ENCODE results near the gene KCNE4.
A peak's percentile ranks its signal among the peaks of the same experiment; 100 is the strongest.

The KCNE4 gene

DNA sequence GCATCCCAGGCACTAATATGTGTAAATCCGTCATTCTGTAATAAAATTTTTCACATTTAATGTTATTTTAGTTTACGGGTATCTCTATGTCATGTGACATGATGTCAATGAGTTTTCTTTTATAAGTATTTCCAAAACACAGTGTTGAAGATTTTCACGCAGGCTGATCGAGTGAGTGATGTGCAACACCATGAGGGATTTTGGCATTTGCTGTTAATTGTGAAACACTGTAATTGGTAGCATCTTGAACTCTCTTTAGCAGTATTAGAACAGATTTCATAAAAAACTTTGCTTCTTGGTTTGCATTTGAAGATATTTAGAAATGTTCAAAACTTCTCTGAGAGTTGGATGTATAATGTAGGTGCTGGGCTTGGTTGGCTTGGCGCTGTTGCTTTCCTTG, 35.5 kb downstream of the KCNE4 start:
- no peak for DNase-seq (ENCODE audit: low spot score)

DNA sequence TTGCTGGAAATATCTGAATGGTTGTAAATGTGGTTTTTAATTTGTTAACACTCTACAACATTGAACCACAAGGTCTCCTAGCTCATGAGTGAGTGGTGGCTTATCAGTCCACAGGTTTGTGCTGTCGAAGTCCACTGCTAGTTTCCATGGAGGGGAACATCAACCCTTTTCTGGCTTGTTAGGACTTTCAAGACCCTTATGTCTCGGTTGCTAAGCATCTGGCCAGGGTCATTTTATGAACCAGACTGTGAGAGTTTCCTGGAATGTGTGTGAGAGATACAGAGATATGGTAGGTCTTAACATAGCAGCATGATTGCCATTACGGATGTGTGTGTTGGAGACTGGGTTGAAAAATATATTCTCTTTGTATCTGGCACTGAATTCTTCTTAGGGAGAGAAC, 36.9 kb downstream of the KCNE4 start:
- no peak for DNase-seq (ENCODE audit: low spot score)

DNA sequence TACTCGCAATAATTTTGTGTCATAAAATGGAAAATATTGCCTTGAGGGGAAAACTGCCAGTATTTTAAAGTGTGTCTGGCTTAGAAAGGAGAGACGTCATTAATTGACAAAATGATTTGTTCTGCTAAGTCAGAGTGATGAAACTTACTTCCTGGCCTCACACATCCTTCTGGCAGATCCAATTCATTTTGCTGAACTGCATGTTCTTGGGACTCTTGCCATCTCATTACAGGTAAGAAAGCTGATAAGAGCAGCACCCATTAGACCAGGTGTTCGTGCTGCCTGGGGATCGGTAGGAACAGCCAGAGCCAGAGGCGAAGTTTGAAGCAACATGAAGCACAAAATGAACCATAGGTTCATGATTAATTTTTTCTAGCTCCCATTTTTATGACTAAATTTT, 38.0 kb downstream of the KCNE4 start:
- no peak for DNase-seq (ENCODE audit: low spot score)

DNA sequence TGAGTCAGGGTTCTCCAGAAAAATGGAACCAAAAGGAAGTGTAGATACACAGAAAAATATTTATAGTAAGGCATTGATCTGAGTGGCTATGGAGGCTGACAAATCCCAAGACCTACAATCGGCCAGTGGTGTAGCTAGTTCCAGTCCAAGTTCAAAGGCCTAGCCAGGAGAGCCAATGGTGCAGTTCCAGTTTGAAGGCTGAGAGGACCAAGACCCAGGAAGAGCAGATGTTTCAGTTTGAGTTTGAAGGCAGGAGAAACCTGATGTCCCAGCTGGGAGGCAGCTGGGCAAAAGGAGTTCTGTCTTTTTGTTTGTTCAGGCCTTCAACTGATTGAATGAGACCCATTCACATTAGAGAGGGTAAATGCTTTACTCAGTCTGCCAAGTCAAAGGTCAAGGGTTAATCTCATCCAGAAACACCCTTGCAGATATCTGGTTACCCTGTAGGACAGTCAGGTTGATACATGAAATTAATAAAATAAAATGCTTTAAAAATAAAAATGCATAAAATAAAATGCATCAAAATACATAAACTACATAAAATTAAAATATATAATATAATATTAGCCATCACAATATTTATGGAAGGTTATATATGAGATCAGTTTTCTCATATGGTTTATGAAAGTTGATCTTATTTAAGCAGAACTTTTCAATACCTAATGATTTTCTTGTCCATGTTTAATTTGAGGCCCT, 38.7 kb downstream of the KCNE4 start:
- DNase-seq (ENCODE audit: low spot score), result no peak

DNA sequence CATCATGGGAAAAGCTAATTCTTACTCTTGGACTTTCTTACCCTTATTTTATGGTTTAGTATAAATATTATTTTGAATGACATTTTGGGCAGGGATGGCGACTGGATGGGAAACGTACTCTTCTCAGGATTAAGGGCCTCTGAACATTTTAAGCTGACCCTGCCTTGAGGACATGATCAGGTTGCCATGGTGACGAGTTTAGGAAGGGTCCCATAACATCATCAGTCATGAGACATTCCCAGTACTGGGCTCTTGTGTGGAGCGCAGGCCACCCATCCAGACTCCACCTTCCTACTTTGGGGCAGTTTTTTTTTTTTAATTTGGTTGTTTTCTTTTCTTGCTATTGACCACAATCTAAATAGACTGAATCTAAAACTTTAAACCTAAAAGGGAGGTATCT, 40.7 kb downstream of the KCNE4 start:
- no peak for DNase-seq (ENCODE audit: low spot score)

- DNase-seq (ENCODE audit: low spot score), result no peak
Observed at GRCh38 chr2:223093436-223094241, 41.6 kb downstream of the KCNE4 start.

- DNase-seq (ENCODE audit: low spot score), result no peak
Observed at GRCh38 chr2:223095207-223095606, 43.2 kb downstream of the KCNE4 start.

DNA sequence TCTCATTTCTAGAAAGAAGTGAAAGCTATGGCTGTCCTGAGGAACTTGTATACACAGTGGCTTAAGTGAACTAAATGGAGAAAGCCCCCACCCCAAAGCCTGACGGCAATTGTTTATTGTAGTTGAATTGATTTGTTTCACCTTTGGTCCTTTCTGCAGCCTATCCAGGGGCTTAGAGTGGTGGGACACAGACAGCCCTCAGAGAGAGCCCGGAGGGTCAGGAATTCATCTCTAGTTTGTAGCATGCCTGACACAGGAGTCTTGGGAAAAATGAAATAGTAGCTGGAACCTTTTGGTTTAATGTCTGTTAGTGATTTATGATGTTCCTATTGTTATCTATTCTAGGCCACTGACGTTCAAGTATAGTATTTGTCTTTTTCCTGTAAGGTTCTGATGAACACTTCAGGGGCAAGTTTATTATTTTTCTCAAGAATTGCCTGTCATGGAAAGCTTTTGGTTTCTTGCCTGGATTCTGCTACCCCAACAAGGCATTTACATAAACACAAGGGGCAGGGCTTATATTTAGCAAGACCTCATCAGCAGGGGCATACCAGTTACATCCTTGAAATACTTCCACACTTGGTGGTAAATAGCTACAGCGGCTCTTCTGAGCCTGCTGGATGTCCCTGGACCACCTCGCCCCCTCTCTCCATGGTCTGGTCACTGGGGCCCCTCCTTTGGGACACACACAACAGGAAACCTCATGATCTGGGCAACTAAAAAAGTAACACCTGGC, 44.4 kb downstream of the KCNE4 start:
- no peak for DNase-seq (ENCODE audit: low spot score)

GRCh38 chr2:223097888-223098383, 45.9 kb downstream of the KCNE4 start:
- DNase-seq (ENCODE audit: low spot score), result no peak

GRCh38 chr2:223099561-223099960, 47.6 kb downstream of the KCNE4 start:
- DNase-seq (ENCODE audit: low spot score), result no peak

GRCh38 chr2:223100061-223100511, 48.1 kb downstream of the KCNE4 start:
- no peak for DNase-seq (ENCODE audit: low spot score)

- peak; percentile 59 for DNase-seq (ENCODE audit: low spot score)
Observed at GRCh38 chr2:223101340-223102039, 49.5 kb downstream of the KCNE4 start.

GRCh38 chr2:223102040-223102400, 50.0 kb downstream of the KCNE4 start:
- no peak for DNase-seq (ENCODE audit: low spot score)

- no peak for DNase-seq (ENCODE audit: low spot score)
Observed at GRCh38 chr2:223102450-223102849, 50.5 kb downstream of the KCNE4 start.

- no peak for DNase-seq (ENCODE audit: low spot score)
Observed at GRCh38 chr2:223104336-223105132, 52.5 kb downstream of the KCNE4 start.

All from COLO829 (cell line).